GM03348 (cell line): ENCODE measurements around the gene SIGLEC8.
"Not testable (repeated sequence)": the region's sequence is repeated elsewhere in the genome, so short reads cannot be mapped to it uniquely, and the experiment has no call there.

Experiments used
- DNase-seq: peaks from one replicate; pipeline ENCODE4 v3.0.0; 2012; ENCODE audit warnings: low spot score

SIGLEC8 gene

DNA sequence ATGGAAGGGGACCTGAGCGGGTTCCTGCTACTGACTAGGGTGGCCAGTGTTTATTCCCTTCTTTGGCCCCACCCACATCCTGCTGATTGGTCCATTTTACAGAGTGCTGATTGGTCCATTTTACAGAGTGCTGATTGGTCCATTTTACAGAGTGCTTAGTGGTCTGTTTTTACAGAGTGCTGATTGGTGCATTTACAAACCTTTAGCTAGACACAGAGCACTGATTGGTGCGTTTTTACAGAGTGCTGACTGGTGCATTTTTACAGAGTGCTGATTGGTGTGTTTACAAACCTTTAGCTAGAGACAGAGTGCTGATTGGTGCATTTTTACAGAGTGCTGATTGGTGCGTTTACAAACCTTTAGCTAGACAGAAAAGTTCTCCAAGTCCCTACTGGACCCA, 10.7 kb downstream of the SIGLEC8 start:
- not testable (repeated sequence) for DNase-seq

DNA sequence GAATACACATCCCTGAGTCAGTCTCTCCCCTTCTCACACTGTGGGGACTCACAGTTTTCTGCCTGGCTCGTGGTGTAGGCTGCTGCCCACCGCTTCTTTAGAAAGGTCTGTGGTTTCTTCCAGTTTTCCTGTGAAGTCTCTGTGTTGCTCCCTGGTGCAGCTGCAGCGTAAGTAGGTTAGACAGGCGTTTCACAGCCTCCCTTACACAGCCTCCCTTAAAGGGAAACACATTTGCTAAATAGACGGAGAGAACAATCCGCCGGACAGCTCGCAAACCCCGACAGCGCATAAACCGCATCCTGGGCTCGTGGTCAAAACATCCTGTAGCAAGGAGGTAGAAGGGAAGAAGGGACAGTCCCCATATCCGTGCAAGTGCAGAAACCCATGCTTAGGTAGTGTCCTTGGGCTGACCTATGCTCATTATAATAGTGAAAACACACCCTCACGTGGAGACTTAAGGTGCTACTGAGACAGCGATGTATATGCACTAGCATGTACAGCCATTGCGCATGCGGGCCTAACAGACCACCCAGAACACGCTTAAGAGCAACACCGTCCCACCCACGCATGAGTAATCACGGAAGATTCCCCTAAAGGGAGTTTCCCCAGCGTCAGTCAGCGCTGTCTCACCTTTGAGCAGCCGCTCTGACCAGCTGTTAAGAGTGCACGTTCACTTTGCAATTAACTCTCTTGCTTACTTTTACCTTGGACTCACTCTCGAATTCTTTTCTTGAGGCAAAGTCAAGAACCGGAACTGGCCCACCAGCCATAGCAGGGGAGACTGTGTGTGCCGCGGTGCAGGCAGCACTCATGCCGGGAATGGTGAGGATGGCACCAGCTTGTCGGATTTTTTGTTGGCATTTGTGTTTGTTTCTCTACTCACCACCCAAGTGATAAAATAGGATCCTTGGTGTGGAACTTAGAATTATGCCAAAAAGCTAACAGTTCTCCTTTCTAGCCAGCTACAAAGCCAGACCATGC, 16.6 kb downstream of the SIGLEC8 start:
- DNase-seq: no peak

DNA sequence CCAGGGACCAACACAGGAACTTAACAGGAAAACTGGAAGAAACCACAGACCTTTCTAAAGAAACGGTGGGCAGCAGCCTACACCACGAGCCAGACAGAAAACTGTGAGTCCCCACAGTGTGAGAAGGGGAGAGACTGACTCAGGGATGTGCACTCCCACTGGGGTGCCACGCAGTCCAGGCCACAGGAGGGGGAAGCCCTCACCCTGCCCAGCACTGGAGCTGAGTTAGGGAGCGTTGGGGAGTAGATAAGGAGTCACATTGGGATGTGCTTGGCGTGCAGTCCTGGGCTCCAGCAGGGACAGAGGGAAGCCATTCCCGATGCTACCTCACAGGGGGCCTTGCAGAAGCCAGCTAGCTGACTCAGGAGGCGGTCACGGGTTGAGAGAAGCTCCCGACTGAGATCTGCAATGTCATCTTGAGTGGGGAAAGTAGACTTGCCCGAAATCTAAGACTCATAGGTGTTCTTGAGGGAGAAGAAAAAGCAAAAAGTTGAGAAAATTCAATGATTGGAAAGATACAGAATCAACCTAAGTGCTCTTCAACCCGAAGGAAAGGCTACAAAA, 17.3 kb downstream of the SIGLEC8 start:
- no peak for DNase-seq

DNA sequence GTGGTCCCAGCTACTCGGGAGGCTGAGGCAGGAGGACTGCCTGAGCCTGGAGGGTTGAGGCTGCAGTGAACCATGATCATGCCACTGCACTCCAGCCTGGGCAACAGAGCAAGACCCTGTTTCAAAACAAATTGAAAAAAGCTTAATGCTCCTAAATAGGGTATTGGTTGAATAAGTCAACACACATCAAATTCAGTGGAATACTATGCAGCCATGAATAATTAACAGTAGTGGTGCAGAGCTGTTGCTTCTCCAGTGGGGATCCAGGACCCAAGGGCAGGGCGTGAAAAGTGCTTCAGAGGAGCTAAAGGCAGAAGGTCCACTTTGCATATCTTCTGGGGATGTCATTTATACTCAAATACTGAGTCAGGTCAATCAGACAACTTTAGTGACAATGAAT, 18.2 kb downstream of the SIGLEC8 start:
- no peak for DNase-seq

DNA sequence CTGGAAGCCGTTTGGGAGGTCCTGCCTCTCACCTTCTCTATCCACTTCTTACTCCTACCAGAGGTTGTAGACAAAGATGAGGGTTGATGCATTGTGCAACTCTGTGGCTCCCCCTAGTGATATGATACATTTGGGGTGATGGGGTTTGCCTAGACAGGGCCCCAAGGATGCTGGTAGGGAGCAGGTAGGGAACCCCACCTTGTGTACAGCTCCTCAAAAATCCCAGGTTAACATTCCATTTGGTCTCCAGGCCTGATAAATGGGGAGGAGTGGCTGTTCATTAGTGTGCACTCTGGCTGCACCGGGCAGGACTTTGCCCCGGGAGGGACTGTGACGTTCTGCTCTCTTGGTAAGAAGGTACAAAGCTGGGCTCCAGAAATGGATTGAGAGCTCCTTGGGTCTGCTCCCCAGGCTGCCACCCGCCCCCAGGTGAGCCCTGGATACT, 19.2 kb downstream of the SIGLEC8 start:
- peak; percentile 43 for DNase-seq

DNA sequence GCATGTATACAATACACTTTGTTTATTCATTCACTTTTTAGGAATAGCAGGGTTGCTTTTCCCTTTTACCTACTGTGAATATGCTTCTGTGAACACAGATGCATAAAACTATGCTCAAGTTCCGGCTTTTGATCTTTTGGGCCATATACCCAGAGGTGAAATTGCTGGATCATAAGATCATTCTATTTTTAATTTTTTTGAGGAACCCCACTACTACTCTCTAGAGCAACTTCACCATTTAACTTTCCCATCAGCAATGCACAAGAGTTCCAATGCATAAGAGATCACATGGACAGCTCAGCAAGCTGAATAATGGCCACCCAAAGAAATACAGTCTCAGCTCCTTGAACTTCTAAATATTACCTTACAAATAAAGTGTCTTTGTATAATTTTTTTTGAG, 23.8 kb downstream of the SIGLEC8 start:
- no peak for DNase-seq

DNA sequence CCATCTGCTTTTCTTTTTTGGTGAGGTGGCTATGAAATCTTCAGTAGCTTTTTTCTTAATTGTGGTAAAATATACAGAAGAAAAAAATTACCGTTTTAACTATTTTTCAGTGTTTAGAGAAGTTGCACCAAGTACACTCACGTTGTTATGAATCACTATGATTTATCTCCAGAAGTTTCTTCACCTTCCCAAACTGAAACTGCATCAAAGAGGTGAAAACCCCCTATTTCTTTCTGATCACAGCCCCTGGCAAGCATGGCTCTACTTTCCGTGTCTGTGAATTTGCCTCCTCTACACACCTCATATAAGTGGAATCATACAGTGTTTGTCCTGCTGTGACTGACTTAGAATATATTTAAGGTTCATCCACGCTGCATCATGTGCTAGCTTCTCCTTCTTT, 25.2 kb downstream of the SIGLEC8 start:
- no peak for DNase-seq

DNA sequence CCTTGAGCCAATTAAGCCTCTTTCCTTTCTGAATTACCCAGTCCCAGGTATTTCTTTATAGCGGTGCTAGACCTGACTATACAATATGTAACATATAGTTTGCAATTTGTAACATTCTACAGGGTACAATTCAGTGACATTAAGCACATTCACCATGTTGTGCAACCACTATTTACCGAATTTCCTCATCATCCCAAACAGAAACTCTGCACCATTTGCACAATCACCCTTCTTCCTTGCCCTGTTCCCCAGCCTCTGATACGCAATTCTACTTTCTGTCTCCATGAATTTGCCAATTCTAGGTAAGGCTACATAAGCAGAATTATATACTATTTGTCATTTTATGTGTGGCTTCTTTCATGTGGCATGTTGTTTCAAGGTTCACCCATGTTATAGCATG, 27.1 kb downstream of the SIGLEC8 start:
- DNase-seq: no peak

DNA sequence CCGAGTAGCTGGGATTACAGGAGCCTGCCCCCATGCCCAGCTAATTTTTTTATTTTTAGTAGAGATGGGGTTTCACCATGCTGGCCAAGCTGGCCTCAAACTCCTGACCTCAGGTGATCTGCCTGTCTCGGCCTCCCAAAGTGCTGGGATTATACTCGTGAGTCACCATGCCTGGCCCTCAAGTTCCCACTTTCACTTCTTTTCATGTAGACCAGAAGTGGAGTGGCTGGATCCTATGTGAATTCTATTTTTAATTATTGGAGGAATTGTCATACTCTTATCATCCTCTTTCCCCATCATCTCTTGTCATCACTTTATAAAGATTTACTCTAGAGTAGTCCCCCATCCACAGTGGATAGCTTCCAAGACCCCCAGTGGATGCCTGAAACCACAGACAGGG, 28.0 kb downstream of the SIGLEC8 start:
- no peak for DNase-seq

DNA sequence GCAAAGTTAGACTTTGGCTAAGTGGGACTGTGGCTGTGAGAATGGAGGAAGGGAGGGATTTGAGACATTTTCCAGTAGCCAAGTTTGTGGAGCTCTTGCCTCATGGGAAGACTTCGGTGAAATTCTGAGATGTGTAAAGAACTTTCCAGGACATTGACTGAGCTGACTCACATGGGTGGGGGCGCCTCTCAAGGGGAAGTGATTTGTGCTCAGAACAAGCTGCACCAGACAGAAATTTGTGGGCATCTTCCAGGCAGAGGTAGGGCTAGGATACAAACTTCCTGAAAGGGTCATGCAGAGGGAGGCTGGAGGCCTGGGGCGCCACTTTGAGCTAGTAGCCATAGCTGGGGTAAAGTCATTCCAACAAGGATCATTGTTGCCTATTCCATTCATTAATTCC, 31.1 kb downstream of the SIGLEC8 start:
- no peak for DNase-seq

DNA sequence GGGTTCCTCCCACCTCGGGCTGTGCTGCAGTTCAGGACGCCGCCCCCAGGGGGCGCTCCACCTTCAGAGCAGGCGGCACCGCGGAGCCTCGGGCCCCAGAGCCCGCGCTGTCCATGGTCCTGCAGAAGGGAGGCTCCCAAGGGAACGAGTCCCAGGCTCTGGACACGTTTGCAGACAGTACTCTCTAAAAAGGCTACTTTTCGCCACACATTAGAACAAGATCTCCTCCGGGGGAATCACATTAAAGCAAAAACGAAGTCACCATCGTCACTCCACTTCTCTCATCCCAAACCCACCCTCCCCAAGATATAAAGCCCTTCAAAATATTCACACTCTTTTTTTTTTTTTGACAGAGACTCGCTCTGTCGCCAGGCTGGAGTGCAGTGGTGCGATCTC, 36.2 kb downstream of the SIGLEC8 start:
- peak; percentile 95 for DNase-seq

DNA sequence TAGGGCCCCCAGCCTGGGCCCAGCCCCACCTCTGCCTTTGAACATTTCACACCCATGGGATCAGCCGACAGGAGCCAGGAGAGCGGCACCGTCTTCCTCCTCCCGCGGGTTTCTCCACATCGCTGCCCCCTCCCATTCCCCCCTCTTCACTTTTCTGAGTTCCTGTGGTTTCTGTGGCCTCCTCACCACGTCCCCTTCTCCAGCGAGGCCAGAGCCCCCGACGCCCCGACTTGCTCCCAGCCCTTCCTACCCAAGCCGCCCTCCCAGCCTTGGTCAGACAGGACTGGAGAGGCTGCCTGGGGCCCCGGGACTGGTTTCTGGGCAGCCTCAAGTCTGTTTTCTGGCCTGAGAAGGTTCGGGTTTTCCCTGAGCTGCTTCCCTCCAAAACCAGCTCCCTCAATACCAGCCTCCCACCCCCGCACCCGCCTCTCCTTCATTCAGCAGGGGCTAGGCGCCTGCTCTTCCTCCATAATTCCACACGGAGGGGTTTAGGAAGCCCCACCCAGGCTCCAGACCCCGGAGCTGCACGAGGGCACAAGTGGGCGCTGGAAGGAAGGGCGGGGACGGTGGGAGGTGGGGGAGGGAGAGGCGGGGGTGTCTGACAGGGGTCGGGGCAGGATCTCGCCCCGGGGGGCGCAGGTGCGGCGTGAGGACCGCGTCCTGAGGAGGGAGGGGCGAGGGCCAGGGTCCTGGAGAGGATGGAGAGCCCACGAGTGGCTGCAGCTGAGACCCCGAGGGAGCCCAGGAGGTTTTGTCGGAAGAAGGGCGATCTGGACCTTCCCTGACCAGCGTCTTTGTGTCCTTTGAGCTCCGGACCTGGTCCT, 36.8 kb downstream of the SIGLEC8 start:
- no peak for DNase-seq

DNA sequence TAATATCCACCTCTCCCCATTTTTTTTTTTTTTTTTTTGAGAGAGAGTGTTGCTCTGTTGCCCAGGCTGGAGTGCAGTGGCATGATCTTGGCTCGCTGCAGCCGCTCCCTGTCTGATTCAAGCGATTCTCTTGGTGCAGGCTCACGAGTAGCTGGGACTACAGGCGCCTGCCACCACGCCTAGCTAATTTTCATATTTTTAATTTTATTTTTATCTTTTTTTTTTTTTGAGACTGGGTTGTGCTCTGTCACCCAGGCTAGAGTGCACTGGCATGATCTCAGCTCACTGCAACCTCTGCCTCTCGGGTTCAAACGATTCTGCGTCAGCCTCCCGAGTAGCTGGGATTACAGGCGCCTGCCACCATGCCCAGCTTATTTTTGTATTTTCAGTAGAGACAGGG, 37.7 kb downstream of the SIGLEC8 start:
- DNase-seq: not testable (repeated sequence)

DNA sequence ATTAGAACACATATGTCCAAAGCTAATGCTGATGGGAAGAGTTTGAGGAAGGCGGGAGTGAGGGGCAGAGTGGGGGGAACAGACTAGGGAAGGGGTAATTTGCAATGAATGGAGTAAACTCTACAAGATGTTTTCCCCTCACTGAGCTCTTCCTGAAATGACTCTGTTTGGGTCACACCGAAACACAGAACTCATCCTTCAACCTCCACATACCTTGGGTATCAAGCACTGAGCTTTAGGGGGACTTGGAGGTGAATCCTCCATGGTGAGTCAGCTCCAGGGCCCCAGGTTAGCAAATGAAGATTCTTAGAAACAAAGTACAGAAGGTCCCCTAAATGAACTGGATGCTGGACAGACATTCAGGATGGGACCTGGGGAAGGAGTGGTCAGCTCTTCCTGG, 39.5 kb downstream of the SIGLEC8 start:
- DNase-seq: no peak

DNA sequence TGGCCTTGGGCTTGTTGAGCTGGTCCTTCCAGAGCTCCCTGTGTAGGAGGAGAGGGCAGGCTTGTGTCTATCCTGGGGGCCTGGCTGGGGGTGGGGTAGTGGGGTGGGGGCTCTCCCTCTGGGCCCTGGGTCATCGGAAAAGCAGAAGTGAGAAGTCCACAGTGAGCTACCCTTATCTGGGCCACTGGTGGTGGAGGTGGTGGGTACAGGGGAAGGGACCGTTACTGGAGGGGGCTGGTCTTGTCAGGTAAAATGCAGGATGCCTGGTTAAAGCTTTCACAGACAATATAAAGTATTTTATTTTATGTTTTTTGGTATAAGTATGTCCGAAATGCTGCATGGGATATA, 40.5 kb downstream of the SIGLEC8 start:
- DNase-seq: no peak

DNA sequence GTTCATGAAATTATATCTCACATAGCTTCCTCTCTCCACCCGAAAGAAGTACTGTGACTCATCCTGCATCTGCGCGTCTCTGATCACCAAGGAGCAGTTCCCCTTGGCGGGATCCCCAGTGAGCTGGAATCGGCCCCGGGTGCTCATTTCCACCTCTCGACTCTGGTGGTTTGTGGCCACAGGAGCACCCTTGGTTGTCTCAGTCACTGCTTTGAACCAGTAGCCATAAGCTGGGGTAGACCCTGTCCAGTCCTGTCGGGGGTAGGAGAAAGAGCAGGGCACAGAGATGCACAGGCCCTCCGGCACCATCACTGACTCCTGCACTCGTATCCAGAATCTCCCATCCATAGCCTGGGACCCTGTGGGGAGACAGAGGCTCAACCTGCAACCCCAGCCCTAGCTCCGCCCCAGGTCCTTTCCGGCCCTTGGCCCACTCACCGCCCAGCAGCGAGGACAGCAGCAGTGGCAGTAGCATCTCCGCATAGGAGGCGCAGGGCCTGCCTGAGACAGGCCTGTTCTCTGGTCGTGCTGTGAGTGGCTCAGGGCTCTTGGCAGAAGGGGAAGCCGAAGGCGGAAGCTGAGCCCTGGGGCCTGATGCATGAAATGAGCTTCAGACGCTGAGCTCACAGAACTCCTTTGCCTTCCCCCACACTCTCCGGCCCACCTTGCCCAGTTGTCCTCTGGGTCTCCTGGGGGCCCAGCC, 41.0 kb downstream of the SIGLEC8 start, which contains the start of gene SIGLEC10:
SIGLEC10 (minus strand) TSS at position 536 of the 703 bp plus-strand sequence; CDS start at position 475, 61 bp downstream.
- peak; percentile 48 for DNase-seq

DNA sequence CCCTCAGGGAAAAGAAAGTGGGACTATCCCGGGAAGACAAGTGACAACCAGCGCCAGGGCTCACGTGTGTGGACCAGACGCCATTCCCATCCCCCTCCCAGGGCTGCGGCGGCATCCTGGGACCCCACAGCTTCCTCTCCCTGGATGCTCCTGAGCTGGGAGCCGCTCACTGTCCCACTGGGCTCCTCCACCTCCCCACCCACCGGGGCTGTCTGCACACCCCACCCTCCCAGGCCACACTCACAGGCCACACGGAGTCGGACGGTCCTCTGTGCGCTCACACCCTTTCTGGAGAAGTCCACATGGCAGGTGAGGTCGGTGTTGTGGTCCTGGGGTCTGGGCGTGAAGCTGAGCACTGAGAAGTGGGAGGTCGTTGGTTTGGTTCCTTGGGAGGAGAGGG, 41.8 kb downstream of the SIGLEC8 start:
- not testable (repeated sequence) for DNase-seq

DNA sequence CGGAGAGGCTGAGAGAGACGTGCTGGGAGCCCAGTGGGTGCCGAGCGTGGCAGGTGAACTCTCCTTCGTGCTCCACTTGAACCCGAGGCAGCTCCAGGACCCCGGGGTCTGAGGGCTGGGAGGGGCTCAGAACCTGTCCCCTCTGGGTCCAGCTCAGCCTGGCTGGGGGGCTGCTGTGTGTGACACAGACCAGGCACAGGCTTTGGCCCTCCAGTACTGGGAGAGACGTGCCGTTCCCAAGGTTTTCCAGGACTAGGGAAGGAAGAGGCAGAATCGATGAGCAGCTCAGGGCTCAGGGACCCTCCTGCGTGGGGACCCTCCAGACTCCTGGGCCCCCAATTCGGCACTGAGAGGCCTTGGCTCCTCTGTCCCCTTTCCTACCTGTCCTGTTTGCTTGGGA, 43.1 kb downstream of the SIGLEC8 start:
- no peak for DNase-seq

DNA sequence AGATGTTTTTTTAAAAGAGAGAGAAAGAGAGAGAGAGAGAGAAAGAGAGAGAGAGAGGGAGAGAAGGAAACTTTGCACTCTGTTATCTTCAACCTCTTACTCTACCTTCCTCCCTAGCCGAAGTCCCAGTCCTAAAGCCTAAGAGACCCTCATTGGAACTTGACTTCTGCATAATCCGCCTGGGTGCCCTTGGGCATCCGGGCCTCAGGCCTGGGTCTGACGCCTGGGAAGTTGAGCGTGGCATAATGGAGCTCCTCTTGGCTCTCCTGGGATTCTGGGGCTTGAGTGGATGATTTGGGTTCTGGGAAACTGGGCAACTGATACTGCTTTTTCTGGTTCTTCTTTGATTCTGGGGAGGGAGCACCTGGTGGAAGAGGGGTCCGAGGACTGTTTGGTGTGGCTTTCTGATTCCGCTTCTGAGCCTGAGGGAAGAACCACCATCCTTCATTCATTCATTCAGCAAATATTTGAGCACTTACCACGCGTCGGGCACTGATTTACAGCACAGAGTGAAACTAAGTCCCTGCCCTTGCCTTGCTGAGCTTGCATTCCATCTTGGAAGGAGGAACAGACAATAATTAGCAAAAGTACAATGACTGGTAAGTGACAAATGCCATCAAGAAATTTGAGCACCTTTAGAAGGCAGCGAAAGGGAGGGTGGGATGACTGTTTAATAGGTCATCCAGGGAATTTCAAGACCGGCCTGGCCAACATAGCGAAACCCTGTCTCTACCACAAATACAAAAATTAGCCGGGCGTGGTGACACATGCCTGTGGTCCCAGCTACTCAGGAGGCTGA, 47.1 kb downstream of the SIGLEC8 start:
- DNase-seq: no peak

DNA sequence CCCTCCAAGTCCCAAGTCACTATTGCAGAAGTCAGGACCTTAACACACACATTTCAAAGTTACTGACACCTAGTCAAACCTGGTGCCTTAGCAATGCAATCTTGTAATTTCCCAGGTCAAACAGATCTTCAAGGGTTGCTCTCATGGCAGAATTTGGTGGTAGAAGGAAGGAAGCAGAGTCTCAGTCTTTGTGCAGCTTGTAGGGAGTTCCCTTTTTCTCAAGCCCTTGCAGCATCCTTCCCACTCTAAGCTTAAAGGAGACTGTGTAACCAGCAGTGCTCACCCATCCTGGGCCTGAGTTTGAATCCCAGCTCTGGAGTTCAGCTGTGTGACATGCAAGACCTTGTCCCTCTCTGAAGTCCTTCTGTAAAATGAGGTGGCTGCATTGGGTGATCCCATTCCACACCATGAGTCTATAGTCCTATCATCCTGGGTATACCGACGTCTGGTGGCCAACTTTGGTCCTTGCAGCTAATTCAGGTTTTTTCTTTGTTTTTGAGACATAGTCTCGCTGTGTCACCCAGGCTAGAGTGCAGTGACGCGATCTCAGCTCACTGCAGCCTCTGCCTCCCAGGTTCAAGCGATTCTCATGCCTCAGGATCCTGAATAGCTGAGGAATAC, 50.6 kb downstream of the SIGLEC8 start:
- no peak for DNase-seq

DNA sequence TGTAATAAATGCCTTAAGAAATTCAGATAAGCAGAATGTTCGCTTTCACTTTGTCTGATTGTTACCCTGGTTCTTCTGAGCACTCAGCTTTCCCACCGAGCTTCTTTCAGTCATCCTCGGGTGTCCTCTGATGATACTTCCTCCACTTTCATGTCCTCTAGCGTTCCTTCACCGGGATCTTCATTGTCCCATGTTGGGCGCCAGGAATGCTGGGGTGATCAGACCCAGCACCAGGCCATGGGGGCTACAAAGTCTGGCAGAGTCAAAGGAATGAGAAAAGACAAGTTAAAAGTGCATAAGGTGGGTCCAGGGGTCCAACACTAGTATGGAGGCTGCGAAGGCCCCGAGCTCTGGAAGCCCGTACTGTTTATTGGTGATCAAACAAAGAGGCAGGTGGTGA, 56.1 kb downstream of the SIGLEC8 start:
- DNase-seq: no peak
